ENCODE results near the gene HMGB3. TPM values are rescaled to one million over a fixed set of nuclear protein-coding genes. Genes with fewer than 3 reads are reported as not detected.

Gene HMGB3
- total and polyA plus RNA-seq, 8 donors = 30.2 to 180 (median 116) TPM

DNA sequence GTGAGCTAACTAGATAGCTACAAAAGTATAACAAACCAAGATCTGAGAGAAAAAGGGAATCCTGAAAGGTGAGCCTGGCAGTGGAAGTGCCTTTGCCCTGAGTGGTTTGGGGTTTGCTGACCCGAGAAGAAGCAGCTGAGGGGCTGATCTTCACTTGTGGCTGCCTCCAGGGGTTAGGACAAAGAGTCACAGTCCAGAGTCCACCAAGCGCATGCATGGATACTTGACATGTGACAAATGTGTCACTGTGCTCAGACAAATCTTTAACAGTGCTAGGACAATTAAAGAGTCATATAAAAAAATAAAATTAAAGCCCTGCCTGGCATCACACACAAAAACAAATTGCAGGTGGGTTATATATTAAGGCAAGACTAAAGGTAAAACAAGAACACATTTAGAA is 26.4 kb downstream of the HMGB3 start:
- H3K4me3 ChIP-seq = no peak overlapping the region
- H3K36me3 ChIP-seq = no peaks in the 10 kb centered on the region
- intact Hi-C loops (cut with DNase I) = no loop called here
- no peaks in the 10 kb centered on the region for H3K4me1 ChIP-seq
- ATAC-seq = no peak
- no peak for DNase-seq
- H3K27me3 ChIP-seq = no peaks in the 10 kb centered on the region
- no peak overlapping the region for H3K27ac ChIP-seq
- TF ChIP-seq, protein P1, sequence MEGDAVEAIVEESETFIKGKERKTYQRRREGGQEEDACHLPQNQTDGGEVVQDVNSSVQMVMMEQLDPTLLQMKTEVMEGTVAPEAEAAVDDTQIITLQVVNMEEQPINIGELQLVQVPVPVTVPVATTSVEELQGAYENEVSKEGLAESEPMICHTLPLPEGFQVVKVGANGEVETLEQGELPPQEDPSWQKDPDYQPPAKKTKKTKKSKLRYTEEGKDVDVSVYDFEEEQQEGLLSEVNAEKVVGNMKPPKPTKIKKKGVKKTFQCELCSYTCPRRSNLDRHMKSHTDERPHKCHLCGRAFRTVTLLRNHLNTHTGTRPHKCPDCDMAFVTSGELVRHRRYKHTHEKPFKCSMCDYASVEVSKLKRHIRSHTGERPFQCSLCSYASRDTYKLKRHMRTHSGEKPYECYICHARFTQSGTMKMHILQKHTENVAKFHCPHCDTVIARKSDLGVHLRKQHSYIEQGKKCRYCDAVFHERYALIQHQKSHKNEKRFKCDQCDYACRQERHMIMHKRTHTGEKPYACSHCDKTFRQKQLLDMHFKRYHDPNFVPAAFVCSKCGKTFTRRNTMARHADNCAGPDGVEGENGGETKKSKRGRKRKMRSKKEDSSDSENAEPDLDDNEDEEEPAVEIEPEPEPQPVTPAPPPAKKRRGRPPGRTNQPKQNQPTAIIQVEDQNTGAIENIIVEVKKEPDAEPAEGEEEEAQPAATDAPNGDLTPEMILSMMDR (IDR thresholded peaks at IDR 0.05) = no peak
- H3K9me3 ChIP-seq = no peaks in the 10 kb centered on the region

DNA sequence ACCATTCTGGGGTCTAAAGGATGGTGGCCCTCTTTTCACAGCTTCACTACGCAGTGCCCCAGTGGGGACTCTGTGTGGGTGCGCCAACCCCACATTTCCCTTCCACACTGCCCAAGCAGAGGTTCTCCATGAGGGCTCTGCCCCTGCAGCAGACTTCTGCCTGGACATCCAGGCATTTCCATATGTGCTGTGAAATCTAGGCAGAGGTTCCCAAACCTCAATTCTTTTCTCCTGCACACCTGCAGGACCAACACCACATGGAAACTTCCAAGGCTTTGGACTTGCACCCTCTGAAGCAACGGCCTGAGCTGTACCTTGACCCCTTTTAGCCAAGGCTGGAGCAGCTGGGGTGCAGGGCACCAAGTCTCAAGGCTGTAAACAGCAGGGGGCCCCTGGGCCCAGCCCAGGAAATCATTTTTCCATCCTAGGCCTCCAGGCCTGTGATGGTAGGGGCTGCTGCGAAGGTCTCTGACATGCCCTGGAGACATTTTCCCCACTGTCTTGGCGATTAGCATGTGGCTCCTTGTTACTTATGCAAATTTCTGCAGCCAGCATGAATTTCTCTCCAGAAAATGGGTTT is 30.1 kb downstream of the HMGB3 start:
- H3K27ac ChIP-seq = no peak overlapping the region
- DNase-seq (no peak), ATAC-seq (no peak)
- no peaks in the 10 kb centered on the region for H3K36me3 ChIP-seq
- no peaks in the 10 kb centered on the region for H3K4me1 ChIP-seq
- no peak overlapping the region for H3K4me3 ChIP-seq
- TF ChIP-seq, protein P1 (IDR thresholded peaks at IDR 0.05) = no peak
- no peaks in the 10 kb centered on the region for H3K27me3 ChIP-seq
- no peaks in the 10 kb centered on the region for H3K9me3 ChIP-seq
- intact Hi-C loops (cut with DNase I) = no loop called here

DNA sequence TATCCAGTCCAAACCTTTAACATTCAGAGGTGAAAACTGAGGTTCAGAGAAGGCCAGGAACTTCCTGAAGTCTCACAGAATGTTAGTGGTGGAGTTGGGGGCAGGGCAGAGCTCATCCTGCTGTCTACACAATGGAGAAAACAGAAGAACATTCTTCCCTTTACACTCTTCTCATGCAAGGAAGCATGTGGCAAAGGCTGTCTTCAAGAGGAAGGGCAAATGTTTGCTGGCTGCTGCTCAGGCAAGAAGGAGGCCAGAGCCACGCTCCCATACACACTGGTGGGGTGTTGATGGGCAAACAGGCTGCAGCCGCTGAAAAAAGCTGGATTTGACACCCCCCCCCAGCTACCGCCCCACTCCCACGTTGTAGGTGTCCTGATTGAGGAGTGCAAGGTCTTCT is 32.5 kb downstream of the HMGB3 start:
- no peak for DNase-seq
- Histone ChIP-seq H3K9me3 (no peaks in the 10 kb centered on the region), H3K4me3 (no peak overlapping the region), H3K27ac (no peak overlapping the region), H3K4me1 (no peaks in the 10 kb centered on the region), H3K36me3 (no peaks in the 10 kb centered on the region), H3K27me3 (no peaks in the 10 kb centered on the region)
- TF ChIP-seq, protein P1 (IDR thresholded peaks at IDR 0.05) = no peak
- intact Hi-C loops (cut with DNase I) = no loop called here
- ATAC-seq = no peak

DNA sequence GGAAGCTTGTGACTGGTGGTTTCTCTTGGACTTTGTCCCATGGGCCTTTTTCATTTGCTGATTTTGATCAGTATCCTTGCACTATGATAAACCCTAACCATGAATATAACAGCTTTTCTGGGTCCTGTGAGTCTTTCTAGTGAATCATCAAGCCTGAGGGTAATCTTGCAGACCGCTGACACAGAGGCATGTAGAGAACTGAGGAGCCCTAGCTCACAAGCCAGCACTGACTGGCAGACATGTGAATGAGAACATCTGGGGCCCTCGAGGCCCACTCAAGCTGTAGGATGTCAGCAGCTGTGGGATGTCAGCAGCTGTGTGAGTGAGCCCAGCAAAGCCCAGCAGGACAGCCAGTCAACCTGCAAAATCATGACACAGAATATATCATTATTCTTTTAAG is 36.7 kb downstream of the HMGB3 start:
- peak in 2 of 4 donors; percentile 55 to 71 for DNase-seq
- Histone ChIP-seq H3K9me3 (no peaks in the 10 kb centered on the region), H3K27me3 (no peaks in the 10 kb centered on the region), H3K4me1 (no peaks in the 10 kb centered on the region), H3K27ac (no peak overlapping the region), H3K4me3 (no peak overlapping the region), H3K36me3 (no peaks in the 10 kb centered on the region)
- peak; percentile 33 for ATAC-seq
- TF ChIP-seq, protein P1 (IDR thresholded peaks at IDR 0.05) = no peak
- intact Hi-C loops (cut with DNase I) = no loop called here

DNA sequence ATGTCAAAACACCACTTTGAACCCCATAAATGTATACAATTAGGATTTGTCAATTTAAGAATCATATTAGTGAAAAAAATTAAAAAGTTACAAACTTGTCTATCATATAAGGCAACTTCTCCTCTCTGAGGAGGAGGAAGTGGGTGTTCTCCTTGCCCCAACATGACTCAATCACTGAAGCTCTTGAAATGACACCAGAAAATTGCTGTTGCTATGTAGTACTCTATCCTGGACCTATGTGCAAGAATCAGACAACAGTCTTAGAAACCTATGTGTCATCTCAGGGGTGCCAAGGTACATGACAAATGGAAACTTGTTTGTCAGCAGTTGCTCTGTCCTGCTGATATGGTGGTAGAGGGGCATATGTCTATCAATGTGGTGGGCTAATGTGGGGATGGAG is 47.7 kb downstream of the HMGB3 start:
- no peaks in the 10 kb centered on the region for H3K36me3 ChIP-seq
- TF ChIP-seq, protein P1 (IDR thresholded peaks at IDR 0.05) = no peak
- intact Hi-C loops (cut with DNase I) = no loop called here
- H3K27ac ChIP-seq = no peak overlapping the region
- H3K4me1 ChIP-seq = no peaks in the 10 kb centered on the region
- no peak for DNase-seq
- ATAC-seq = no peak
- H3K27me3 ChIP-seq = no peaks in the 10 kb centered on the region
- H3K9me3 ChIP-seq = no peaks in the 10 kb centered on the region
- H3K4me3 ChIP-seq = no peak overlapping the region

Measured in left lung (tissue), 10 donors.